GM08714 (cell line): Measurements from ENCODE around the gene CFDP1.

Experiments
- H3K4me3 ChIP-seq: fragments of 200-500 bp; sonication (Bioruptor generic); 2 replicates; pipeline ENCODE4 v1.5.1; 2014; ENCODE audit warnings: mild to moderate bottlenecking, low read length, inconsistent platforms
- ZNF274 ChIP-seq: IDR thresholded peaks from 2 replicates; pipeline ENCODE4 v1.6.1; 2012; ENCODE audit warnings: mild to moderate bottlenecking, low read depth, low read length

Gene CFDP1

DNA sequence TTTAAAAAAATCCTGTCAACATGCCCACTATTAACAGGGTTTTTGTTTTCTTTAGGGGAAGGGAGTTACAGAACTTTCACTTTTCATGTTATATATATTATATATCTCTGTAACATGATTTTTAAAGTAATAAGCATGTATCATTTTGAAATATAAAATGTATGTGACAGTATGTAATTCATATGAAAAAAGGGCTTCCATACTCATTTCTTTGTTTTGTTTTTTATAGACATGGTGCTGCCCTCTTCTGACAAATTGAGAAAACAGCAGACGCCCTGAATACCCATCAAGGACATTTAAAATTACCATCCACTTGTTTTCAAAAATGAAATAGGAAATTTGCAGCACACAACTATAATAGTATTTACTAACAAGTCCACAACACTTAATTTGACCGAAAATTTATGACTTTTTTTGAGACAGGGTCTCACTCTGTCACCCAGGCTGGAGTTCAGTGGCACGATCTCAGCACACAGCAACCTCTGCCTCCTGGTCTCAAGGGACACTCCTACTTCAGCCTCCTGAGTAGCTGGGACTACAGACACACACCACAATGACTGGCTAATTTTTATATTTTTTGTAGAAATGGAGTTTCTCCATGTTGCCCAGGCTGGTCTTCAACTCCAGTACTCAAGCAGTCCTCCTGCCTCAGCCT, 30.4 kb downstream of the CFDP1 start:
- no peak for TF ChIP-seq ZNF274
- no peak overlapping the region for H3K4me3 ChIP-seq

DNA sequence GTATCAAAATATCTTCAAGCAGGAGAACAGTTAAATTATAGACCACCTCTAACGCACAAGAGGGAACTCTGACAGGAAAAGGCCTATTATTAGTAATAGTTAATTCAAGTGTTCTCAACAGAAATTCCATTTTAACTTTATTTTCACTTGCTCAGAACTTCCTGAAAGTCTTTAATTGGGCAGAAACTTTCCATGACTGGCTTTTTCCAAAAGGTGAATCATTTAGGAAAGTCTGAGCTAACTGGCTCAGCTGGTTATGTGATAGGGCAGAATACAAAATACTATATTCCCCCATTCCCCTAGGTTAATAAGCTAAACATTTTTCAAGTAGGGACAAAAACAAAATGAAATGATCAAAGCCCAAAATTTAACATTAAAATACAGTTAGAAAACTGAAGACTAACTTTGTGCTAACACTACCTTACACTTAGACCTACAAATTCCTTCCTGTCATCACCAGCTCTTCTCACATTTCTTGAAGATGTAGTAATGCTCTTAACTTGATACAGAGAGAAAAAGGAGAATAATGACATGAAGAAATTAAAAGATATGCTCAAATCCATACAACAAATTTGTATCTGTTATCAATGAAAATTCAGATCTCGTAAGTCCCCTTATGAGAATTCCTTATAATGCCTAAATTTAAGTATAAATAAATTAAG, 31.0 kb downstream of the CFDP1 start:
- no peak overlapping the region for H3K4me3 ChIP-seq
- no peak for TF ChIP-seq ZNF274

DNA sequence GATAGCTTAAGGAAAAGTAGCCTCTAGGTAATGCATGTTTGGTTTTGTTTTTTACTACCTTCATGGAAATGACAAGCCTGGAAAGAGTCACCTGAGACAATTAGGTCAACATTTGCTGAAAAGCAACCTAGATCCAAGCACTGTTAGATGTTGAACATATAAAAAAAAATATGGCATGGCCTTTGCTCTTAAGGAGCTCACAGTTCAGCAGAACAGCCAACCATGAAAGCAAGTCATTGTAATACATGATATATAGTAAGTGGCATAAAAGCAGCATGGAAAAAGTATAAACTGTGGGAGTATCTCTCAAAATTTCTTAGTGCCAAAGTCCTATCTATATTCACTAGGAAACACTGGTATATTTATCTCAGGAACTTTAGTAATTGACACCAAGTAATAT, 31.6 kb downstream of the CFDP1 start:
- no peak overlapping the region for H3K4me3 ChIP-seq
- TF ChIP-seq ZNF274, result no peak

DNA sequence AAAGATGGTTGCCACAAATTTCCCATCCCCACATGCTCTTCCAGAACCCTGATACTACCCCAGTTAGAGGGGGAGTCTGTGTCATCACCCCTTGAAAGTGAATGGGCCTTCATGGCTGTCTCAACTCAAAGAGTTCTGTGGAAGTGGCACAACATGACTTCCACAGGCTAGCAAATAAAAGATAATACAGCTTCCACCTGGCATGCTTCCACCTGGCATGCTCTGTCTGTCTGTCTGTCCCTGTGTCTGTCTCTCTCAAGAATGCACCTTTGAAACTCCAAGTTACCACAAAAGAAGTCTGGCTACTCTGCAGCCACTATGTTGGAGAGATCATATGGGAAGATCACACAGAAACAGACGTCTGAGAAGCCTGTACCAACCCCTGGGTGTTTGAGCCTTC, 35.0 kb downstream of the CFDP1 start:
- TF ChIP-seq ZNF274, result no peak
- no peak overlapping the region for H3K4me3 ChIP-seq

DNA sequence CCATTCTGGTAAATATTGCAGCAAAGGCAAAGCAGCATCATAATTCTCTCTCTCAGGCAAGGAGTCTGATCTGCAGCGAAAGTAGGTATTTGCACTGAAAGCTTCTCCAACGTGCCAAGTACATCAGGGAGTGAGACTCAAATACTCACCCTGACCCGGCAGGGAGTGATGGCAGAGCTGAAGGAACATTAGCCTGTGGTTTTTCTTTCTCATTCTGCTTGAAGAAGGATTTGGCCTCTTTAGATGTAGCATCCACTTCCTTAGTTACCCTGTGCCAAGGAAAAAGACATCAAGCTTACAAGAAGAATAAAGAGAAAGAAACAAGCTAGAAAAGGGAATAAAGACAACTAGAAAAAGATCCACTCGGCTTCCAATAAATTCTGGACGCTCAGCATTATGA, 38.4 kb downstream of the CFDP1 start:
- H3K4me3 ChIP-seq, result no peak overlapping the region
- TF ChIP-seq ZNF274, result no peak

DNA sequence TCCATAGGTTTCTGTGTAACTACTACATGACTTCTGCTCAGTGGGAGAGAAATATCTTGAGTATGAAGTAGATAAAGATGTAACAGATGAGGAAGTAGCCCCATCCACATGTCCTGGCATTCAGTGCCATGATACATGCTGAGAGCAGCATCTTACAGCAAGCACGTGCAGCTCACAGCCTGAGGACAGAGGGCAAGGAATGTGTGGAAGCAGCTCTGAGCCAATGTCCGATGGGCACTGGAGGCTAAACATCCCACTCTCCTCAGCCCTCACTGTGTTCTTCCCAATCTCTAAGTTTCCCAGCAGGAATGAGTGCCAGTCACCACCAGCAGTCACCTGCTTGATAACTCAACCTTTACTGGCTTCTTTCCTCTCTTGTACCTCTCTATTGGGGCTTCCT, 40.4 kb downstream of the CFDP1 start:
- no peak for TF ChIP-seq ZNF274

DNA sequence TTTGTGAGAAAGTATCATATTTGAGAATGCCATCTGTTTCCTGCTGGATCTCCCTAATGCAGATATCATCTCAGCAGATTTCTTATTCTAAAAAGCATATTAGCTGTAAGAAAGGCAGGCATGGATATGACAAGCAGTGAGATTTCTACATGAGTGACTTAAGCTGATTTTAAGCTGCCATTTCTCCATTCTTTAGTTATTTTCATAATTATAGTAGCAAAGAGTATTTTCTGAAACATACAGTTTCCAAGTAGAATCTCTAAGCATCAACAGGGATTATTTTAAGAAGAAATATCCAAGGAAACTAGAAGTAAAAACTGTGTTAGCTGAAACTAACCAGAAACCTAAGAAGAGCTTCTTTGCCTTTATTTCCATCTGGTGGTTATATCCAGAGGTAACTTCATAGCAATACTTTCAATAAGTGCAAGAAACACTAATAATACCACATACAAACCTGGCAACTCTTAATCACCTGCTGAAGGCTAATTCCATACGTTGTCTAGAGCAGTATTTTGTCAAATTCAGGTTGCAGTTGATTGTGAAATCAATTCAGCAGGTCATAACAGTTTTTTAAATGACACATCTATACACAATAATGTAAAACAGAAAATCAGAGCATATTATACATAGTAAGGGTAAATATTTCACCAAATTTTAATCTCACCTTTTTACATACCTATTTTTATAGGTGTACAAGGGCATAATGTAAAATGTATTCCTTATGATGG, 42.2 kb downstream of the CFDP1 start:
- TF ChIP-seq ZNF274, result no peak

More for the DNA sequence above, 40.4 kb downstream of the CFDP1 start:
- H3K4me3 ChIP-seq, result no peak overlapping the region

DNA sequence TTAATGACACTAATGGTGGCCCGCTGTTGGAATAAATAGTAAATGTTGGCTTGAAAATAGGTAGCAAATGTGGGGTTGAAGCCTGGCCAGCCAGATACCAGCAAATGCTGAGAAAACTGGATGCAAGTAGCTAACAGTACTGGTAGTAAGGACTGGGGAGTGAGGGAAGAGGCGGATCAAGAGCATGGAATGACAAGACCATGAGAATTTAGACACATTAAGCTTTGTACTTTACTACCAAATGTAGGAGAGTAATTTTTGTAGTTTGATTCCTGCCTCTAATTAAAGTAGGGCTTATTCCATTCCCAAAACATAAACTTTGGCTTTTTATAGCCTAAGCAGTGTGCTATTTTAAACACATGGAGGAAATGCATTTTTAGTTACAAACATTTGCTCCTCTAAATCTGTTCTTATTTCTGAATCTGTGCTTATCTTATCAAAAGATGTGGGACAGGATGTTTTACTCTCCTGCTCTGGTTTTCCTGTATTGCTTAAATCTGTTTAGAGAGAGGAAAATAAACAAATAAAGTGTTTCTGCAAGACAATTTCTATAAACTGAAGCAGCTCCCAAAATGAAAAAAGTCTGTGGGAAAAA, 44.1 kb downstream of the CFDP1 start:
- no peak overlapping the region for H3K4me3 ChIP-seq
- TF ChIP-seq ZNF274, result no peak

More for the DNA sequence above, 42.2 kb downstream of the CFDP1 start:
- no peak overlapping the region for H3K4me3 ChIP-seq

DNA sequence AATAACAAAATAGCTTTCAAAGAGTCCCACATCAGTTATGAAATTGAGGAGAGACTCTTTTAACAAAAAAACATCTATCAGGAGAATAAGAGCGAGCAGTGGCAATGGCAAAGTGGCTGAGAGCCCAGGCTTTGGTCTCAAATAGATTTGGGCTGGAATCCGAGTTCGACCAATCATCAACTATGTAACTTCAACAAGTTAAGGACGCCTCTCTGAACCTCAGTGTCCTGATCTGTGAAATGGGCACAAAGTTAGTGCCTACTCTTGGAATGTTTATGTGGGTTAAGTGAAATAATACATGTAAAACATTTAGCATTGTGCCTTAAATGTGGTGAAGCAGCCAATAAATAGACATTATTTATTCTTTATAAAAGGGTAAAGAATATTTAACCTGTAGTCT, 45.4 kb downstream of the CFDP1 start:
- no peak for TF ChIP-seq ZNF274
- H3K4me3 ChIP-seq, result no peak overlapping the region

DNA sequence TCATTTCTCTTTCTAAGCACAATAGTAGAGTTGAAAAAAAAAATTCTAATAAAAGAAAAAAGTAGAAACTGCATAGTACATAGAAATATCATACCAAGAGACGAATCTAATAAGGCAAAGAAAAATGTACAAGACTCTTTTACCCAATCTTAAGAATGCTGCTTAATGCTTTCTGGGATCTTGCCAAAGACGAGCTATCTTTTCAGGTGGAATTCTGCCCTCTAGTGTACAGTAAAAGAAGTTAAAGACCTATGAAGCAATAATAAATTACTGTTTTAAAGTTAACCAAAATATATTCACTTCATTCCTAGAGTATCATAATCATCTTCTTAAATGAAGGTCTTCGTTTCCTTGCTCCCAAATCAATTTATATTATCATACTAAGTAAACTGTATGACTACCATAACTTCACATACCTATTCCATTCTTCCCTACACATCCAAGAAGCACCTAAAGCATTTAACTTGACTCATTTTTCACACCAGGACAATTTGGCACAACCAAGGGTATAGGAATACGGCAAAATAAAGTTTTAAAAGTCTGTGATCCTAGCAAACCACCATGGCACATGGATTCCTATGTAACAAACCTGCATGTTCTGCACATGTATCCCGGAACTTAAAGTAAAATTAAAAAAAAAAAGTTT, 47.7 kb downstream of the CFDP1 start:
- no peak overlapping the region for H3K4me3 ChIP-seq
- no peak for TF ChIP-seq ZNF274

DNA sequence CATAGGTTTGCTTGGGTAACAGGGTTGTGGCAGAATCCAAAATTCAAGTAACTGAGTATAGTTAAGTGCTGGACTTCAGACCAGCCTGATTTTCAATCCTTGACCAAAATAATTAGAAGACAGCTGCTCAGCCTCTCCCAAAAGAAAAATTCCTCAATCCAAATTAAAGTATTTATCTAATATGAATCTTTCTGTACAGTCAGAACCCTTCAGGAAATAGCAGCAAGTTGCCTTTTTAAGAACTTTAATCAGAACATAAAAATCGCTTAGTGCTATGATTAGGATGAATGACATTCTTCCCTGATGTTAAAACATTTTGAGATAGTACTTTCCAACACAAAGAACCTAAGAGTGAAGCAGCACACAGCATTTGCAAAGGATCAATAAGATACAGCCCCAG, 50.2 kb downstream of the CFDP1 start:
- H3K4me3 ChIP-seq, result no peak overlapping the region
- no peak for TF ChIP-seq ZNF274

DNA sequence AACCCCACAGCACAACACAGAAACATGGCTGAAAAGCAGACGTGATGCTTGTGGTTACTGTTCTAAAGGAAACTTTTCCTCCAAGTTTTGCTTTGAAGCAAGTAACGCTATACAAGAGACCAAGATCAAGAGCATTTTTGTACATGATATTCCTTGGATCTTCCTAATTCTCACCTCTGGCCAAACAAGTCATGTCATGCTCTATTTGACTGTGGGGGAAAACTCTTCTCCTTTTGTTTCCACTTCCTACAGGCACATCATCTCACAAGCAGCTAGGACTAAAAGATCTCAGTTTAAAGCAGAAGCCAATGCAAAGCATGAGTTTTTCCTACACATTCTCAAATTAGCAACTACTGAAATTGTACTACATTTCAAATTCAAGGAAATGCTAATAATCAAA, 50.7 kb downstream of the CFDP1 start:
- H3K4me3 ChIP-seq, result no peak overlapping the region
- no peak for TF ChIP-seq ZNF274

DNA sequence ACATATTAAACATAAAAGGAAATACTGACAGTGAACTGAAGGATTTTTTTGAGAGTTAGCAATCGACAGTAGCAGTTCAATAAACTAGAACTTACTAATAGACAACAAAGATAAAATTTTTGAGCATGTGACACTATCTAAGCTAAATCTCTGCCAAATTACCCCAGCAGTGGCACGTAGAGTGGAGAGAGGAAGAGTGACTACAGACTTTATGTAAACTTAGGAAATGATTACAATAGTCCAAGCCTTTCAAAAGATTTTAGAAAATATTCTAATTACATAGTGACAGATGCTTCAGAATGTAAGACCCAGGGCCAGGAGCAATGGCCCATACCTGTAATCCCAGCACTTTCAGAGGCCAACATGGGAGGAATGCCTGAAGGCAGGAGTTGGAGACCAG, 52.4 kb downstream of the CFDP1 start:
- no peak overlapping the region for H3K4me3 ChIP-seq
- no peak for TF ChIP-seq ZNF274
